GM18868 (cell line): ENCODE results near the gene NEURL1.

Experiments used
- ATAC-seq: cut with Tn5 transposase; IDR thresholded peaks from one replicate; pipeline ENCODE4 v1.9.1; 2021; ENCODE audit warnings: mild to moderate bottlenecking, moderate library complexity; ENCODE audit not compliant: unreplicated experiment

NEURL1 gene

GRCh38 chr10:103562383-103562782 lies 68.9 kb downstream of the NEURL1 start:
- no peak for ATAC-seq

DNA sequence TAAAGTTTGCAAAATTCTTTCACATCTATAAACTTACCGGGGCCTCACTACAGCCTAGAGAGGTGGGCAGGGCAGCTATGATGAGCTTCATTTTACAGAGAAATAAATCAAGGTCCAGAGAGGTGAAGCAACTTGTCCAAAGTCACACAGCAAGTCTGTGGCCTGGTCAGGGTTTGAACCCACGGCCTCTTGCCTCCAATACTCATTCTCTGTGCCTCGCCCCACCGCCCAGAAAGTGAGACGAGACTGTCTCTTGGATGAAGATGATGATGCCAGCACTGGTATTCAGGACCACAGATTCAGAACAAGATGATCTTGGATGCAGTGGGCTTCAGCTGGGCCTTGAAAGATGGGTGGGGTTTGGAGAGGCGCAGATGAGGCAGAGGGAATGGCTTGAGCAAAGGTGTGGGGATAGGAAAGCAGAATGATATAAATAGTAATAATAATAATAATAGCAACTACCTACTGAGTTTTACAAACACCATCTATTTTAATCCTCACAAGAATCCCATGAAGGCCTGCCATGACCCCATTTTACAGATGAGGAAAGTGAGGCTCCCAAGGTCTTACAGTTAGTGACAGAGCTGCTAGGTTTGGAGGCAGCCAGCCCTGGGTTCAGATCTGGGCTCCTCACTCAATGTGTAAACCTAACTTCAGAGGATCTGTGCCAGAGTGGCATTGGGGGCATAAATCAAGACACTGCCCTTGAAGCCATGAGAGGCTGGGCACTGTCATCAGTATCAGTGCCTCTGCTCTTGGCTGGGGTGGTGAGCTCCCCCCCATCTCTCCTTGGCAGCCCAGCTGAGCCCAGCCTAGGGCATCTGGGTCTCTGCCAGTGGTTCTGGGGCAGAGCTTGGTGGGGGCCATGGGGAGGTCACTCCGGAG lies 70.0 kb downstream of the NEURL1 start:
- ATAC-seq, result no peak

DNA sequence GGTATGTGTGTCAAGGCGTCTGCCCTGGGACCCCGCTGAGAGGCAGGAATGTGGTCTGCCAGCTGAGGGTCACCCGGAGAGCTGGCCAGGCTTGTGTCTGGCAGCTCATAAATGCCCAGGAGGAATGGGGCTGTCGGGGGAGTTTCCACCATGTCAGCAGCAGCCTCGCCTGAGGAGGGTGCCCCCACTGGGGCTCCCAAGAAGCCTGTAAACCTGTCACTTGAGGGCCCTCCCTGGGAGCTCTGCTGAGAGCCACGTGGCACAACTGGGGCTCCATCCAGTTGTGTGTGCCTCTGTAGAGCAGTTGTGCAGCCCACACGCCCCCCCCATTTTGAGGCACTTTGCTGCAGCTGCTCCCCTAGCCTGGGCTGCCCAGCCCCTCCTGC lies 70.6 kb downstream of the NEURL1 start:
- no peak for ATAC-seq

GRCh38 chr10:103564776-103565520 lies 71.4 kb downstream of the NEURL1 start:
- no peak for ATAC-seq

DNA sequence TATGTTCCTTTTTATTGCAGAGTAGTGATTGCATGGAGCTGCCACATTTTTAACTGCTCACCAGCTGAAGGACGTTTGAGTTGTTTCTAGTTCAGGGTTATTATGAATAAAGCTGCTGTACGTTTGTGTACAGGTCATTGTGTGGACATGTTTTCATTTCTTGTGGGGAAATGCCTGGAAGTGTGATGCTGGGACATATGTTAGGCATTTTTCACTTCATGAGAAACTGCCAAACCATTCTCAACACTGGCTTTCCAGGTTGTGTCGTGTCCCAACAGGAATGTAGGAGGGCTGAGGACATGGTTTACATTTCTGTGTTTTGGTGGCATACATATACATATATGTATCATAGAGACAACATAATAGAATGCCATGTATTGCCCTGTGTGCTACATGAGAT lies 73.0 kb downstream of the NEURL1 start:
- no peak for ATAC-seq

DNA sequence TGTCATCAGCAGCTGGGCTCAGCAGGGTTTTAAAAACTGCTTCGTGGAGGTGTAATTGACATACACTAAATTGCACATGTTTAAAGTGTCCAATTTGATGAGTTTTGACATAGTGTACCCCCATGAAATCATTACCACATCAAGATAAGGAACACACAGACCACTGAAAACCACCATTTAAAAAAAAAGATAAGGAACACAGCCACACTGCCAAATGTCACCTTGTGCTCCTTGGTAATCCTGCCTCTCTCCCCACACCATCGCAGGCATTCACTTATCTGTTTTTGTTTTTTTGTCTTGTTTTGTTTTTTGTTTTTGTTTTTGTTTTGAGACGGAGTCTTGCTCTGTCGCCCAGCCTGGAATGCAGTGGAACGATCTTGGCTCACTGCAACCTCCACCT lies 75.0 kb downstream of the NEURL1 start:
- no peak for ATAC-seq

DNA sequence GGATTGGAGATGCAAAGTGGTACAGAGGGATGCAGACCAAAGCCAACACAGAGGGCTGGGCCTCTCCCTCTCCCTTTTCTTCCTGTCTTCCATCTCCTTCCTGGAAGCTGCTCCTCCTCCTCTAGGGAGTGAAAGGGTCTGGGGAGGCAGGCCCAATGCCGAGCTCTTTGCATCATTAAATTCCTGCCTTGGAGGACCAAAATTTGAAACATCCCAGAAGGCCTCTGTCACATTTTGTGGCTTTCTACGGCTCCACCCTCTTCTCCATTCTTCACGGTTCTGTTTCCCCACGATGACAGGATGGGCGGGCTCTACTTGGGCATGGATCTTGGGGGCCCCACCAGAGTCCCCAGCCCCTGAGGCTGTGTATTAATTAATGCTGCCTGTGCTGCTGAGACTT lies 76.4 kb downstream of the NEURL1 start:
- no peak for ATAC-seq

DNA sequence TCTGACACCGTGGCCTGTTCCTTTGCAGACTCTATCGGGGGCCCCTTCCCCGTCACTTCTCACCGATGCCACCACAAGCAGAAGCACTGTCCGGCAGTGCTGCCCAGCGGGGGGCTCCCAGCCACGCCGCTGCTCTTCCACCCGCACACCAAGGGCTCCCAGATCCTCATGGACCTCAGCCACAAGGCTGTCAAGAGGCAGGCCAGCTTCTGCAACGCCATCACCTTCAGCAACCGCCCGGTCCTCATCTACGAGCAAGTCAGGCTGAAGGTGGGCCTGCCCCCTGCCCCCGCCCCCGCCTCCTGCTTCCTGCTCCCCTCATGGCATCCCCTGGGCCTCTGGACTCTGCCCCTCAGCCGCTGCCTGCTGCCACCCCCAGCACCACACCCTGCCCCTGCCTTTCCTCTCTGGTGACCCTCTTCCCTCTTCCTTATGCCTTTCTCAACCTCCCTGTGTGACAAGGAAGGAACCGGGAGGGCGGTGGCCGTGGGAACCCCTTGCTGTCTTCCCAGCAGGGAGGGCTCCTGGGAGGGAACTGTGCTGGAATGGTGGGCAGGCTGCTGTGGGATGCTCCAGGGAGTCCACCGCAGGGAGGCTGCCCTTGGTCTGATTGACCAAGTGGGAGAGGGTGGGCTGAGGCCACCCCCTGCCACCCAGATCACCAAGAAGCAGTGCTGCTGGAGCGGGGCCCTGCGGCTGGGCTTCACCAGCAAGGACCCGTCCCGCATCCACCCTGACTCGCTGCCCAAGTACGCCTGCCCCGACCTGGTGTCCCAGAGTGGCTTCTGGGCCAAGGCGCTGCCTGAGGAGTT lies 77.5 kb downstream of the NEURL1 start:
- ATAC-seq, result no peak

- no peak for ATAC-seq
Measured at GRCh38 chr10:103571656-103571975, 78.1 kb downstream of the NEURL1 start.

DNA sequence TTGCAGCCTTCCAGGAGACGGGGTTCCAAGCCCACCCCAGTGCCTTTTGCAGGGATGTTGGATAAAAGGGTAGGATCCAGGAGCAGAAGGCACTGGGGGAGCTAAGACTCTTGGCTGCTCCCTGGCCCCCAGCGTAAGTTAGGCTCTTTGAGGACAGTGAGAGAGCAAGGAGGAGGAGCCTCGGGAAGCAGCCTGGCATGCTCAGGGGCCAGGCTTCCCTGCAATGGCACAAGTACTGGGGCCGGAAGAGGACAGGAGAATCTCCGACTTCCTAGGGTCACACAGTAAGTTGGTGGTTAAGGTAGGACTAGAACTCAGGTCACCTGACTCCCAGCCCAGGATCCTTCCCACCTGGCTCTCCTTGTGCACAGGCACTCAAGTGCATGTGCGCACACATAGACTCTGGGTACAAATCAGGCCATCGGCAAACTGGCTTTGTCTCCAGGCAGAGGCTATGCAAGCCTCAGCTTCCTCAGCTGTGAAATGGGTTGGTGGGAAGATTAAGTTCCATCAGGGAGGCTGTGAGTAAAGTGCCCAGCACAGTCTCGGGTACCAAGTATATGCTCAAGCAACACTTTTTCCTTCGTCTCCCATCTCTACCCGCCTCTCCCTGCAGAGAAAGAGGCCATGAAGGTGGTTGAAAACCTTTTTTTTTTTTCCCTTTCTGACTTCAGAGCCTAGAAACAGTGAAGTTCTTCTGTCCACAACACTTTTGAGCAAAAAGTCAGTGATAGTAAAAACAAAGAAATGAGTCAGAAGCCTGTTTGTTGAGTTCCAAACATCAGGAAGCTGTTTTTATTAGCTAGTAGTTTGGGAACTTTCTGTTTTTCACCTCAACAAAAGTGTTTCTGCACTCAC lies 79.1 kb downstream of the NEURL1 start:
- no peak for ATAC-seq

GRCh38 chr10:103573205-103573487 lies 79.6 kb downstream of the NEURL1 start:
- ATAC-seq, result no peak

DNA sequence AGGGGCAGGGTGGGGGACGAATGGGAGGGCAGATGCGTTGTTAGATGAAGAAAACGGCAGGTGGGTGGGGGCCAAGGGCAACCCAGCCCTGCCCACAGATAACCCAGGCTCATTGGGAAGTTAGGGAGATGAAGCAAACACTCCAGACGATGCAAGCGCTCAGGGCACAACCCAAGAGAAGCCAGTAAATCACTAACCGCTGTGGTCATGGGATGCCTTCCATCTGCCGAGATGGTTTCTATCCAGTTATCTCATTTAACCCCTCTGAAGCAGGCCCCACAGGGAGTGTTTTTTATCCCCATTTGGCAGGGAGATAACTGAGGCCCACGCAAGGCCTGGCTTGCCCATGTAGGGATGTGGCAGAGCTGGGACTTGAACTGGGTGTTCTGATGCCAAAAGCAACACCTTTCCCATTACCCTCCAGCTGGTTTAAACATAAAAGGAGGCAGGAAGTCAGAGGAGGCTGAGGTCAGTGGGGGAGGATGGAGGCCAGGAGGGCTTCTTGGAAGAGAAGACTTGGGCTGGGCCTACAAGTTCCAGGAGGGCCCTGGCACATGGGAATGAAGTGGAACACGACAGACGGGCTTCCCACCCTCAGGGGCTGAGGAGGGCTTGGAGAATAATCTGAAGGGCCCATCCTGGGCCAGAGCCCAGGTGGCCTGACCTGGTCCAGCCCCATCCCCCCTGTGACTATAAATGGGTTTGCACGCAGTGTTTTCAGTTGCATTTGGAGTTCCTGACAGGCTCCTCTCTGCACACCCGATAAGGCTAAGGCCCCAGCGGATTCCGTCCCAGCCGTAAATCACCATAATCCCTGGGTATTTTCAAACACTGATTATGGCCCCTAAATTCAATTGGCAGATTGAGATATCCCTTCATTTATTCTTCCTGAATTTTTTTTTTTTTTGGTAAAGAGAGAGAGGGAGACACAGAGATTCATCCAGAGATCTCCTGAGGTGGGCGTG lies 80.9 kb downstream of the NEURL1 start:
- no peak for ATAC-seq

DNA sequence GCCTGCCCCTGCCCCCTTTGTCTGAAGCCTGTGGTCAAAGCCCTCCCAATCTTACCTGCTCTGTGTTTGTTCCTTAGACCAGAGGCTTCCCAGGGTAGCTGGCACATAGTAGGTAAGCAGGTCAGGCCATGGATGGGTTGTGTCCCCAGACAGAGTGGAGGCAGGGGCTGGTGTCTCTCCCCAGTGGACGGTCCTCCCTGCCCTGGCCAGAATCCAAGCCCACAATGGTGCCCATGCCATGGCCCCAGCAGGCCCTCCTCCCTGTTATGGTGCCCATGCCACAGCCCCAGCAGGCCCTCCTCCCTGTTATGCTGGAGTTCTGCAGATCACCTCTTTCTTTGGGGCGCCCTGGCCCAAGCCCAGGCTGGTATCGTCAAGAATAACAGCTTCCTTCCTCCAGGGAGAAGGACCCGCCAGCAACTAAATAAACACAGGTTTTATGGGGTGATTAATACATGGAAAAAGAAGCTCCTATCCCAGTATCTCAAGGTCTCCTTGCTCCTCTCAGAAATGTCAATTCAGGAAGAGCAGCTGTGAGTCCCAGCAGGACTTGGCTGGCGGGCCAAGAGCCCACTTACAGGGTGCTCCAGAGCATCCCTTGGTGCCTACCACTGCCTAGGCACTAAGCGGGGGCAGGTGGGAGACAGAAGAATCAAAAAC lies 82.0 kb downstream of the NEURL1 start:
- ATAC-seq, result no peak

DNA sequence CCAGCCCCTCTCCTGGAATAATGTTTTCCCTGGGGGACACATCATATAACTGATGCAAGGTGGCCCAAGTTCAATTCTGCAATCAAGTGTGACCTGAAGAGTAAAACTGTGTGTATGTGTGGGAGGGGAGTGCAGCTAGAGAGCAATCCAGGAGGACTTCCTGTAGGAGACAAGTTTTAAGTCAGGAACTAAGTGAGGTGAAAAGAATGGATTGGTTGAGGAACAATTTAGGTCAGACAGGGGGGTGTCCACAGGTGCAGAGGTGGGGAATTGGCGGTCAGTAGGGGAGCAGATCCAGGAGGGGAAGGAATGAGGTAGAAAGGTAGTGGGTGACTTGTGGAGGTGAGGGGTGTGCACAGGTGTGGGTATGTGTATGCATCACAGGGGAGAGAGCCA lies 82.6 kb downstream of the NEURL1 start:
- no peak for ATAC-seq

DNA sequence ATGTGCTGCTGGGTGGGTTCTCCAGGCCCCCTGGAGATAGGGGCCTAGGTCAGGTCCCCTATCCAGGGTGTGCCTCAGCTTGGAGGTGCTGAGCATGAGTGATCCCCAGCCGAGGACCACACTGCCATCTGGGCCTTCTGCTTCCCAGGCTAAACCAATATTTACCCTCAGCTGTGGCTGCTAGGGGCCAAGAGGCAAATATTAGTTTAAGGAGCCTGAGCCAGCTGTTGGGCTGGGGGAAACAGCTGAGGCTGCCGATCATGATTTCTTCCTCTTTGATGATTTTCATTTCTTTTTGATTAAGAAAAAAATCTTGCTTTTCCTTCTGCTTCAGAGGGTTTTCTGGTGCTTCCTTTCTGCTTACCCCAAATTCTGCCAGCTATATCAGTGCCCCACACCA lies 83.4 kb downstream of the NEURL1 start:
- ATAC-seq, result no peak

- no peak for ATAC-seq
Measured at GRCh38 chr10:103578782-103579382, 85.4 kb downstream of the NEURL1 start.

GRCh38 chr10:103580011-103580410 lies 86.5 kb downstream of the NEURL1 start:
- no peak for ATAC-seq

- ATAC-seq, result no peak
Measured at GRCh38 chr10:103580430-103580829, 86.9 kb downstream of the NEURL1 start.

GRCh38 chr10:103581499-103581898 lies 88.0 kb downstream of the NEURL1 start:
- no peak for ATAC-seq
